Measurements from ENCODE around the gene BUB3. TPM values are rescaled to one million over a fixed set of nuclear protein-coding genes. Genes with fewer than 3 reads are reported as not detected.

The BUB3 gene
- total RNA-seq, 1 donor = 99.9 TPM

- Histone ChIP-seq H3K4me1 (ENCODE audit: insufficient read depth, low read length) (no peaks in the 10 kb centered on the region), H3K4me3 (ENCODE audit: low read length) (no peak overlapping the region), H3K9me3 (ENCODE audit: low read depth, low read length) (no peaks in the 10 kb centered on the region), H3K27me3 (ENCODE audit: insufficient read depth, low read length) (no peaks in the 10 kb centered on the region)
Measured at GRCh38 chr10:123200531-123200930, 46.3 kb downstream of the BUB3 start.

GRCh38 chr10:123202506-123202905, 48.3 kb downstream of the BUB3 start:
- Histone ChIP-seq H3K4me3 (ENCODE audit: low read length) (no peak overlapping the region), H3K9me3 (ENCODE audit: low read depth, low read length) (no peaks in the 10 kb centered on the region), H3K4me1 (ENCODE audit: insufficient read depth, low read length) (no peaks in the 10 kb centered on the region), H3K27me3 (ENCODE audit: insufficient read depth, low read length) (no peaks in the 10 kb centered on the region)

GRCh38 chr10:123203393-123204126, 49.4 kb downstream of the BUB3 start:
- H3K27me3 ChIP-seq (ENCODE audit: insufficient read depth, low read length) = no peaks in the 10 kb centered on the region

GRCh38 chr10:123204127-123204461, 49.9 kb downstream of the BUB3 start:
- Histone ChIP-seq H3K9me3 (ENCODE audit: low read depth, low read length) (peaks cover 7% of the 10 kb centered on the region), H3K4me3 (ENCODE audit: low read length) (no peak overlapping the region), H3K4me1 (ENCODE audit: insufficient read depth, low read length) (no peaks in the 10 kb centered on the region), H3K27me3 (ENCODE audit: insufficient read depth, low read length) (no peaks in the 10 kb centered on the region)

More at GRCh38 chr10:123203393-123204126, 49.4 kb downstream of the BUB3 start:
- Histone ChIP-seq H3K9me3 (ENCODE audit: low read depth, low read length) (peaks cover 7% of the 10 kb centered on the region), H3K4me3 (ENCODE audit: low read length) (no peak overlapping the region), H3K4me1 (ENCODE audit: insufficient read depth, low read length) (no peaks in the 10 kb centered on the region)

GRCh38 chr10:123205041-123205440, 50.8 kb downstream of the BUB3 start:
- no peaks in the 10 kb centered on the region for H3K27me3 ChIP-seq (ENCODE audit: insufficient read depth, low read length)
- H3K4me1 ChIP-seq (ENCODE audit: insufficient read depth, low read length) = no peaks in the 10 kb centered on the region
- no peak overlapping the region for H3K4me3 ChIP-seq (ENCODE audit: low read length)
- peaks cover 7% of the 10 kb centered on the region for H3K9me3 ChIP-seq (ENCODE audit: low read depth, low read length)

GRCh38 chr10:123212063-123212462, 57.9 kb downstream of the BUB3 start:
- no peaks in the 10 kb centered on the region for H3K4me1 ChIP-seq (ENCODE audit: insufficient read depth, low read length)
- H3K9me3 ChIP-seq (ENCODE audit: low read depth, low read length) = peaks cover 7% of the 10 kb centered on the region
- no peak overlapping the region for H3K4me3 ChIP-seq (ENCODE audit: low read length)
- no peaks in the 10 kb centered on the region for H3K27me3 ChIP-seq (ENCODE audit: insufficient read depth, low read length)

GRCh38 chr10:123212640-123213039, 58.4 kb downstream of the BUB3 start:
- Histone ChIP-seq H3K9me3 (ENCODE audit: low read depth, low read length) (peaks cover 7% of the 10 kb centered on the region), H3K4me3 (ENCODE audit: low read length) (no peak overlapping the region), H3K27me3 (ENCODE audit: insufficient read depth, low read length) (no peaks in the 10 kb centered on the region), H3K4me1 (ENCODE audit: insufficient read depth, low read length) (no peaks in the 10 kb centered on the region)

GRCh38 chr10:123213192-123213591, 59.0 kb downstream of the BUB3 start:
- Histone ChIP-seq H3K4me3 (ENCODE audit: low read length) (no peak overlapping the region), H3K27me3 (ENCODE audit: insufficient read depth, low read length) (no peaks in the 10 kb centered on the region), H3K4me1 (ENCODE audit: insufficient read depth, low read length) (no peaks in the 10 kb centered on the region), H3K9me3 (ENCODE audit: low read depth, low read length) (peaks cover 2% of the 10 kb centered on the region)

Other genes starting within 250 kb of the BUB3 start
- not detected for gene FAM24A, start 243.8 kb upstream of the BUB3 start, total RNA-seq
- gene C10orf88, start 200.2 kb upstream of the BUB3 start, total RNA-seq = 2.1 TPM
- 8.4 TPM for gene PSTK, start 174.0 kb upstream of the BUB3 start, total RNA-seq
- gene IKZF5, start 145.6 kb upstream of the BUB3 start, total RNA-seq = 37.3 TPM
- gene ACADSB, start 145.4 kb upstream of the BUB3 start, total RNA-seq = 6.4 TPM
- gene HMX3, start 18.4 kb upstream of the BUB3 start, total RNA-seq = not detected
- not detected for gene HMX2, start 6.3 kb upstream of the BUB3 start, total RNA-seq

All from mononuclear cell (primary cell).